H1 (cell line): ENCODE measurements around the gene UBASH3B. TPM values are rescaled to one million over a fixed set of nuclear protein-coding genes. Genes with fewer than 3 reads are reported as not detected.

Experiments
- CTCF ChIA-PET: fragments of 300-600 bp; sonication (Branson Sonifier 250); formaldehyde crosslinking; loops from one replicate; lab custom pipeline; 2021; ENCODE audit not compliant: partially characterized antibody; lab: Charles Lee
- POLR2A ChIA-PET: fragments of 300-600 bp; sonication (Branson Sonifier 250); formaldehyde crosslinking; loops from one replicate; lab custom pipeline; 2021; ENCODE audit warnings: inconsistent platforms; ENCODE audit not compliant: partially characterized antibody; lab: Charles Lee
- DNase-seq, 2 experiments: peaks; one replicate each; pipeline versions ENCODE4 v3.0.0 to v3.0.0-alpha.2; 2010 to 2022; ENCODE audit warnings: low spot score in 2 of 2, low read depth in 1 of 2, mixed read lengths in 1 of 2
- FAIRE-seq: peaks from 2 replicates; lab custom pipeline; 2011; peaks lifted over from hg19 to GRCh38; lab: Jason Lieb, UNC
- H2AFZ ChIP-seq: 2 replicates; pipeline ENCODE4 v1.8.1; 2012; ENCODE audit warnings: low read length, inconsistent platforms
- H2AK5ac ChIP-seq: 2 replicates; pipeline ENCODE4 v1.6.1; 2013; ENCODE audit warnings: low read depth, low read length
- H2BK120ac ChIP-seq: replicated peaks from 2 replicates; pipeline ENCODE3; 2013; ENCODE audit warnings: low read depth, low read length, inconsistent platforms
- H2BK12ac ChIP-seq: 2 replicates; pipeline ENCODE4 v1.6.1; 2013; ENCODE audit warnings: low read depth, low read length
- H2BK15ac ChIP-seq: 2 replicates; pipeline ENCODE4 v1.6.1; 2013; ENCODE audit warnings: low read length
- H2BK20ac ChIP-seq: 2 replicates; pipeline ENCODE4 v1.6.1; 2013; ENCODE audit warnings: low read length
- H2BK5ac ChIP-seq: 2 replicates; pipeline ENCODE4 v1.6.1; 2013; ENCODE audit warnings: low read depth, low read length
- H3K14ac ChIP-seq: 2 replicates; pipeline ENCODE4 v1.6.1; 2013; ENCODE audit warnings: inconsistent platforms; ENCODE audit not compliant: insufficient read length
- H3K18ac ChIP-seq: 2 replicates; pipeline ENCODE4 v1.6.1; 2013; ENCODE audit warnings: low read length; ENCODE audit errors: extremely low read depth
- H3K23ac ChIP-seq: 2 replicates; pipeline ENCODE4 v1.6.1; 2013; ENCODE audit warnings: inconsistent platforms; ENCODE audit not compliant: insufficient read length
- H3K23me2 ChIP-seq: 2 replicates; pipeline ENCODE4 v1.6.1; 2013; ENCODE audit warnings: low read depth, low read length
- H3K27ac ChIP-seq: 2 replicates; pipeline ENCODE4 v1.6.1; 2011; ENCODE audit warnings: low read depth, low read length, inconsistent platforms
- H3K27me3 ChIP-seq, 4 experiments: replicated peaks in 1 of 4; 1 replicate in 1 of 4; 2 replicates in 3 of 4; pipeline versions ENCODE4 v1.6.1 to v1.8.1; 2011 to 2013; ENCODE audit warnings: low read length in 3 of 4, mild to moderate bottlenecking in 3 of 4, inconsistent platforms in 2 of 4, mixed read lengths in 2 of 4, moderate library complexity in 1 of 4; ENCODE audit not compliant: control insufficient read depth in 3 of 4, insufficient read depth in 3 of 4; ENCODE audit errors: extremely low read depth in 1 of 4
- H3K36me3 ChIP-seq, 4 experiments: 2 replicates each; pipeline versions ENCODE4 v1.6.1 to v1.8.1; 2011 to 2013; ENCODE audit warnings: mild to moderate bottlenecking in 4 of 4, low read length in 3 of 4, moderate library complexity in 2 of 4, control low read depth in 1 of 4, inconsistent platforms in 1 of 4; ENCODE audit not compliant: insufficient read depth in 4 of 4, control insufficient read depth in 2 of 4
- H3K4ac ChIP-seq: replicated peaks from 2 replicates; pipeline ENCODE3; 2013; ENCODE audit warnings: low read length, low read depth, mixed read lengths, inconsistent platforms; ENCODE audit not compliant: insufficient read length
- H3K4me1 ChIP-seq, 4 experiments: replicated peaks in 1 of 4; 1 replicate in 1 of 4; 2 replicates in 3 of 4; pipeline versions ENCODE4 v1.6.1 to v1.8.1; 2011 to 2013; ENCODE audit warnings: low read length in 3 of 4, inconsistent platforms in 2 of 4, mixed read lengths in 1 of 4; ENCODE audit not compliant: insufficient read depth in 4 of 4, control insufficient read depth in 3 of 4
- H3K4me2 ChIP-seq, 2 experiments: 2 replicates each; pipeline versions ENCODE4 v1.6.1 to v1.8.1; 2011 to 2013; ENCODE audit warnings: low read depth in 2 of 2, low read length in 2 of 2, control low read depth in 1 of 2, inconsistent platforms in 1 of 2, mild to moderate bottlenecking in 1 of 2; ENCODE audit not compliant: insufficient read depth in 1 of 2
- H3K4me3 ChIP-seq, 4 experiments: fragments of 200-600, 300-600 bp in 1 of 4; sonication (generic), shearing (Covaris generic), sonication (Bioruptor Twin) in 1 of 4; 2 replicates each; pipeline versions ENCODE4 v1.5.1 to v1.8.1; 2011 to 2016; ENCODE audit warnings: low read length in 4 of 4, low read depth in 3 of 4, control low read depth in 2 of 4, inconsistent platforms in 2 of 4, mild to moderate bottlenecking in 2 of 4, mixed read lengths in 1 of 4, moderate library complexity in 1 of 4; ENCODE audit not compliant: insufficient read depth in 2 of 4; ENCODE audit errors: extremely low read depth in 1 of 4
- H3K56ac ChIP-seq: replicated peaks from 2 replicates; pipeline ENCODE3; 2013; ENCODE audit warnings: low read depth, mild to moderate bottlenecking, mixed read lengths, low read length, inconsistent platforms; ENCODE audit not compliant: insufficient read length
- H3K79me1 ChIP-seq: 2 replicates; pipeline ENCODE4 v1.6.1; 2013; ENCODE audit warnings: low read depth, low read length, control low read depth
- H3K79me2 ChIP-seq, 2 experiments: 2 replicates each; pipeline versions ENCODE4 v1.6.1 to v1.8.1; 2012 to 2013; ENCODE audit warnings: low read length in 2 of 2, mild to moderate bottlenecking in 2 of 2, inconsistent platforms in 1 of 2; ENCODE audit not compliant: insufficient read depth in 2 of 2, control insufficient read depth in 1 of 2
- H3K9ac ChIP-seq, 4 experiments: replicated peaks in 1 of 4; 1 replicate in 1 of 4; 2 replicates in 3 of 4; pipeline versions ENCODE4 v1.6.1 to v1.8.1; 2011 to 2013; ENCODE audit warnings: low read depth in 3 of 4, low read length in 3 of 4, control low read depth in 2 of 4, mild to moderate bottlenecking in 2 of 4, moderate library complexity in 2 of 4, inconsistent platforms in 1 of 4; ENCODE audit errors: extremely low read depth in 1 of 4
- H3K9me3 ChIP-seq, 2 experiments: 2 replicates each; pipeline versions ENCODE4 v1.6.1 to v1.8.1; 2012 to 2013; ENCODE audit warnings: mild to moderate bottlenecking in 2 of 2, moderate library complexity in 2 of 2, control low read depth in 1 of 2, inconsistent platforms in 1 of 2, low read depth in 1 of 2, low read length in 1 of 2, mixed read lengths in 1 of 2; ENCODE audit not compliant: insufficient read depth in 2 of 2
- H4K20me1 ChIP-seq, 2 experiments: replicated peaks in 1 of 2; 2 replicates each; pipeline versions ENCODE3 to v1.8.1; 2011 to 2013; ENCODE audit warnings: inconsistent platforms in 2 of 2, low read length in 2 of 2, mild to moderate bottlenecking in 1 of 2; ENCODE audit not compliant: insufficient read depth in 2 of 2, control insufficient read depth in 1 of 2
- H4K5ac ChIP-seq: 2 replicates; pipeline ENCODE4 v1.6.1; 2013; ENCODE audit warnings: low read length, low read depth, mixed read lengths, inconsistent platforms; ENCODE audit not compliant: insufficient read length
- H4K8ac ChIP-seq: 2 replicates; pipeline ENCODE4 v1.8.0; 2013; ENCODE audit warnings: mild to moderate bottlenecking, moderate library complexity, low read length, inconsistent platforms; ENCODE audit not compliant: insufficient read depth; ENCODE audit errors: extremely low read depth
- H4K91ac ChIP-seq: replicated peaks from 2 replicates; pipeline ENCODE3; 2013; ENCODE audit warnings: low read length, mixed read lengths, inconsistent platforms; ENCODE audit not compliant: insufficient read length
- CBX5 ChIP-seq: fragments of 300-800, 300-1000 bp; sonication (generic); IDR thresholded peaks from 2 replicates; pipeline ENCODE4 v1.7.1; 2016; ENCODE audit warnings: antibody characterized with exemption, low read length, low read depth
- CHD2 ChIP-seq: IDR thresholded peaks from 2 replicates; pipeline ENCODE4 v1.6.1; 2012; ENCODE audit warnings: low read length, improper control_type of control experiment
- CTBP2 ChIP-seq: IDR thresholded peaks from 2 replicates; pipeline ENCODE4 v1.7.0; 2011; ENCODE audit warnings: borderline replicate concordance, mild to moderate bottlenecking, moderate library complexity, mixed read lengths, low read length; ENCODE audit not compliant: insufficient read depth, insufficient read length
- JUN ChIP-seq: IDR thresholded peaks from 2 replicates; pipeline ENCODE4 v1.6.1; 2011; ENCODE audit warnings: low read depth, mild to moderate bottlenecking, improper control_type of control experiment, low read length
- KDM4A ChIP-seq: IDR thresholded peaks from one replicate; pipeline ENCODE4 v1.7.1; 2012; ENCODE audit warnings: low read depth, mild to moderate bottlenecking, moderate library complexity, low read length, inconsistent platforms; ENCODE audit not compliant: severe bottlenecking
- POLR2AphosphoS5 ChIP-seq: IDR thresholded peaks from 2 replicates; pipeline ENCODE4 v1.6.1; 2011; ENCODE audit warnings: low read depth, low read length
- RAD21 ChIP-seq, 2 experiments: IDR thresholded peaks in 1 of 2; conservative IDR thresholded peaks in 1 of 2; 2 replicates each; pipeline ENCODE4 v1.6.1; 2011; ENCODE audit warnings: low read depth in 2 of 2, low read length in 2 of 2, improper control_type of control experiment in 1 of 2, inconsistent platforms in 1 of 2, mild to moderate bottlenecking in 1 of 2, moderate library complexity in 1 of 2
- RBBP5 ChIP-seq: IDR thresholded peaks from 2 replicates; pipeline ENCODE4 v1.7.1; 2012; ENCODE audit warnings: low read depth, mild to moderate bottlenecking, inconsistent platforms, low read length, moderate library complexity, borderline replicate concordance
- SAP30 ChIP-seq: fragments of 300-600 bp; sonication (generic); IDR thresholded peaks from 2 replicates; pipeline ENCODE4 v1.7.1; 2012; ENCODE audit warnings: low read length, moderate library complexity, mild to moderate bottlenecking, inconsistent platforms; ENCODE audit not compliant: insufficient read depth, insufficient replicate concordance
- SIN3A ChIP-seq, 2 experiments: IDR thresholded peaks in 1 of 2; conservative IDR thresholded peaks in 1 of 2; 2 replicates each; pipeline ENCODE4 v1.6.1; 2011 to 2012; ENCODE audit warnings: low read length in 2 of 2, improper control_type of control experiment in 1 of 2, low read depth in 1 of 2, mild to moderate bottlenecking in 1 of 2
- TCF12 ChIP-seq: IDR thresholded peaks from 2 replicates; pipeline ENCODE4 v1.6.1; 2011; ENCODE audit warnings: low read depth, mild to moderate bottlenecking, low read length
- YY1 ChIP-seq: IDR thresholded peaks from 2 replicates; pipeline ENCODE4 v1.6.1; 2011; ENCODE audit warnings: low read depth, mild to moderate bottlenecking, low read length
- WGBS, 2 experiments: shearing (Covaris generic) in 1 of 2; methylation state at CpG; one replicate each; pipeline versions ENCODE4 v1.1.6 to v1.1.7; 2013 to 2015; ENCODE audit warnings: low lambda C conversion rate in 2 of 2, mixed read lengths in 2 of 2, inconsistent platforms in 1 of 2, low coverage in 1 of 2, missing lambda C conversion rate in 1 of 2; ENCODE audit not compliant: insufficient replicate concordance in 2 of 2, insufficient coverage in 1 of 2, insufficient read length in 1 of 2; ENCODE audit errors: extremely low coverage in 1 of 2, missing lambda C conversion rate in 1 of 2; 5-methylcytosine and 5-hydroxymethylcytosine counted together
- polyA plus RNA-seq, 7 experiments: library from polyadenylated mRNA; depleted of rRNA in 3 of 7; stranded (reverse) in 5 of 7; unstranded in 2 of 7; fragments of >200 nt in 5 of 7; fragments of 200-250 nt in 2 of 7; gene quantifications; 1 replicate in 5 of 7; 2 replicates in 1 of 7; 4 replicates in 1 of 7; pipeline versions ENCODE4 v1.2.1 to v1.2.3, GENCODE V29; 2011 to 2013; ENCODE audit warnings: missing spikeins in 2 of 7, mixed read lengths in 2 of 7
- total RNA-seq: library from RNA; stranded (reverse); fragmentation: NEBNext Ultra II Directional; extraction: Animal tissue kit (Norgen Biotek cat#: 25700); gene quantifications from 2 replicates; pipeline ENCODE4 v1.2.1, GENCODE V29; 2021

The UBASH3B gene
- total and polyA plus RNA-seq, 2 of the 8 experiments (the other 6 are each of a cell fraction or from before 2014, with no cell fraction given) = 7.5 to 9.5 TPM

DNA sequence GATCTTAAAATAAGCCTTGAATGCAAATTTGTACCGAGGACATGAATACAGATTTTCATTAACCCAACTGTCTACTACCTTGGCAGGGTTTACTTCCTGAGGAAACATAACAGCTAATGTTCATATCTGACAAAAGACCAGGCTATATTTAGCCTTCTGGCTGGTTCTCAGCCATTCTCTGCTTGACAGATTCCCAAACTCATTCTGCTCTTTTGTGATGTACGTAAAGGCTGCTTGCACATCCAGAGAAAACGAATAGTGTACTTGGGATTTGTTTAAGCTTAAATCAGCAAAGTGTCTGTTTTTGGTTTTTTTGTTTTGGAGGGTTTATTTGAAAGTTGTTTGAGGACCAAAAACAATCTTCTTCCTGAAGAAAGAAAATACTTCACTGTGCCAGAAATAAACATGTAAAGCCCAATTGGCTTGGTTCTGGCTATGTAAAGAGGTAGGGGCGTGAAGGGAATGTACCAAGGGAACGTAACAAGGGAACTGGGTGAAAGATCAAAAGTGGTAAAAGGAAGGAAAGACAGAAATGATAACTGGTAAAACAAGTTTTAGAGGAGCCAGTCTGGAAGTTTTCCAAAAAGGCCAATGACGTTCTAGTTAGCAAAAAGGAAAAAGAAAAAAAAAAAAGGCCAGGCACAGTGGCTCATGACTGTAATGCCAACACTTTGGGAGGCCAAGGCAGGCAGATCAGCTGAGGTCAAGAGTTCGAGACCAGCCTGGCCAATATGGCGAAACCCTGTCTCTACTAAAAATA lies 161.4 kb downstream of the UBASH3B start:
- Histone ChIP-seq H2AFZ (no peak overlapping the region), H3K4me3 (no peak overlapping the region), H3K4me2 (no peak overlapping the region), H2BK120ac (no peak overlapping the region), H3K9me3 (peaks cover 17 to 19% of the 10 kb centered on the region in 2 experiments; a peak in 3 of 4 replicates), H3K56ac (no peak overlapping the region), H3K27me3 (no peaks in the 10 kb centered on the region), H2AK5ac (no peak overlapping the region), H4K20me1 (no peaks in the 10 kb centered on the region), H3K18ac (no peak overlapping the region), H3K9ac (no peak overlapping the region), H3K36me3 (peaks cover 0 to 5% (median 0%) of the 10 kb centered on the region in 4 experiments; a peak in 2 of 8 replicates), H2BK20ac (no peak overlapping the region), H2BK5ac (no peak overlapping the region), H4K5ac (no peak overlapping the region), H3K79me2 (no peaks in the 10 kb centered on the region), H3K79me1 (no peaks in the 10 kb centered on the region), H3K23ac (no peak overlapping the region), H4K91ac (peak overlapping the region; percentile 25), H3K27ac (no peak overlapping the region), H3K23me2 (no peaks in the 10 kb centered on the region), H3K4me1 (peaks cover 0 to 10% (median 7%) of the 10 kb centered on the region in 4 experiments; a peak in 5 of 7 replicates), H2BK15ac (no peak overlapping the region), H4K8ac (no peak overlapping the region), H3K14ac (no peak overlapping the region), H3K4ac (no peak overlapping the region), H2BK12ac (no peak overlapping the region)
- ChIA-PET CTCF (interaction anchor here (0.9 to 5.4 kb wide), 5 partner anchors 19 to 235 kb away, joined by 3 to 90 read pairs (median 4); no protein-coding TSS in a partner anchor), POLR2A (no interaction called here)
- no peak for DNase-seq
- FAIRE-seq = no peak
- 89% methylated on average over 8 of the region's 8 CpGs; no CpG with 5 or more reads in 1 of the 2 experiments for WGBS, 2 experiments
- TF ChIP-seq CHD2 = no peak
- TF ChIP-seq RAD21 (IDR thresholded peaks at IDR 0.05 in 1 of 2, conservative IDR thresholded peaks at IDR 0.05 in 1 of 2; ENCODE audit: low read depth in 2 of 2, low read length in 2 of 2) = no peak
- no peak for TF ChIP-seq CTBP2
- TF ChIP-seq TCF12 = no peak
- TF ChIP-seq SAP30 = no peak
- no peak for TF ChIP-seq JUN
- TF ChIP-seq CBX5 = no peak
- no peak for TF ChIP-seq RBBP5
- TF ChIP-seq YY1 = no peak
- TF ChIP-seq SIN3A (conservative IDR thresholded peaks at IDR 0.05 in 1 of 2, IDR thresholded peaks at IDR 0.05 in 1 of 2; ENCODE audit: low read depth in 1 of 2, low read length in 2 of 2) = no peak
- no peak for TF ChIP-seq POLR2AphosphoS5
- TF ChIP-seq KDM4A = no peak
